GM19035 (cell line): ENCODE measurements around the gene PIK3IP1.

ENCODE experiments used
- ATAC-seq: cut with Tn5 transposase; IDR thresholded peaks from one replicate; pipeline ENCODE4 v1.9.1; 2021; ENCODE audit not compliant: unreplicated experiment

PIK3IP1 gene

DNA sequence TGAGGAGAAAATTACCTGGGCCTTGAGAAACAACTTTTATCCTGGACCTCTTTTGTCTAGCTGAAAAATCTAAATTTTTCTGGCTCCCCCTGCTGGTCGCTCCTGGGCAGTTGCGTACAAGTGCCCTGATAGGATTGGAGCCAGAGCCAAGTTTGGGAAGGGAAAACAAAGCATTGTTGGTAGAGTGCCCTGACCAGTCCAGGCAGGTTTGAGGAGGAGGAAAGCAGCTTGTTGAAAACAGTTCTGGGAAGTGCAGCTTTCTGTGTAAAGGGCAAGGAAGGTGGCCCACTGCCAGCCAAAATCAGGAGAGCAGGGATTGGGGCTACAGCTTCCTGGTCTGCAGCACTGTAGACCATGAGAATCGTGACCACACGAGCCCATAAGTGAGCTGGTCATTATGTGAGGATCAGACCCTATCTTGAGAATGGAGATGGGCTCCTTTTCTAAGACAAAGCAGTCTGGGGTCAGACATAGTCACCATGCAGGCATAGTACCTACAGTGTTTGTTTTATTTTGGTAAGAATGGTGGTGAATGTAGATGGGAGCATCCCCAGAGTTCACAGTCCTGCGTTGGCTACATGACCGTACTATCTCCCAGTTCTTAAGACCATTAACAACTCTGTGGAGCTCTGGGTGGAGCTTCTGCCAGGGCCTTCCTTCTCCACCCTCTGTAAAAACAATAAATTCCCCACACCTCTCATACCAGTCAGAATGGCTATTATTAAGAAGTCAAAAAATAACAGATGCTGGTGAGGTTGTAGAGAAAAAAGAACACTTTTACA, 21.3 kb upstream of the PIK3IP1 start:
- ATAC-seq, result no peak

DNA sequence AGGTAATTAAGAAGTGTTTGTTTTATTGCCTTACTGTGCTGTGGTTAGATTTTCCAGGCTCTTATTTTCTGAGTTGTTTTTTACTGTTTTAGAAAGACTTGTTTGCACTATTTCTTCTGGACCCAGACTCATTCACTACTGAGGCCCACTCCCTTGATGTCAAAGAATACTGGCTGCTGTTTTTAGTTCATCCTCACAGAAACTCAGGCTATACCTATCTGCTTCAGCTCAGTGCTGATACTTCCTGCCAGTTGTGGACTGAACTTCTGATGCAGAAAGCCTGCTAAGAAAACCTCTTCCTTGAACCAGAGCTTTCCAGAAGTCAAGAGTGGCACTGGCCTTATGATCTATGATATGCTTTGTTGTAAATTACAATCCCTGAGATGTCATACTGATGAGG, 15.9 kb upstream of the PIK3IP1 start:
- ATAC-seq, result no peak

DNA sequence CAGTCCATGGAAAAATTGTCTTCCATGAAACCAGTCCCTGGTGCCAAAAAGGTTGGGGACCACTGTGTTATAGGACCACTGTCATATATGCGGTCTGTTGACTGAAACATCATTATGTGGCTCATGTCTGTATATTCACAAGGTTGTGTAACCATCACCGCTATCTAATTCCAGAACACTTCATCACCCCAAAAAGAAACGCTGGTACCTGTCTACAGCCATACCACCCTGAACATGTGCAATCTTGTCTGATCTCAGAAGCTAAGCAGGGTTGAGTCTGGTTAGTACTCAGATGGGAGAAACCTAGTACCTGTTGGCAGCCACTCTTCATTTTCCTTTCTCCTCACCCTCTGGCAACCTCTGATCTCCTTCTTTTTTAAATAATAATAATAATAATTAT, 12.9 kb upstream of the PIK3IP1 start:
- no peak for ATAC-seq

DNA sequence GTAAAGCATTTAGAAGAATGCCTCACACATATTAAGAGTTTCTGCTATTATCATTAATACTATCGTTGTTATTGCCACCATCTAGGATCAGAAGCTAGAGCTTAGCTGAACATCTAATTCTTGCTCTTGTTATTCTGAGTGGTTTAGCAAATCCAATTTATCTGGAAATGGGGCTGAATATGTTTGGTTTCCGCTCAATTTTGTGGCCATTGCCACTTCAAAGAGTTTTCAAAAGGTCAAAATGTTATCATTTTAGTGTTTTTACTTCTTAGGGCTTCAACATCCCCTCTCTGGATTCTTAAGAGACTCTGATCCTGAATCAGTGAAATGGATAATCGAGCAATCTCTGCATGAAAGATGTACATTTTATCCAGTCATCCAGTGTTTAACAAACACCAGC, 10.2 kb upstream of the PIK3IP1 start:
- no peak for ATAC-seq

DNA sequence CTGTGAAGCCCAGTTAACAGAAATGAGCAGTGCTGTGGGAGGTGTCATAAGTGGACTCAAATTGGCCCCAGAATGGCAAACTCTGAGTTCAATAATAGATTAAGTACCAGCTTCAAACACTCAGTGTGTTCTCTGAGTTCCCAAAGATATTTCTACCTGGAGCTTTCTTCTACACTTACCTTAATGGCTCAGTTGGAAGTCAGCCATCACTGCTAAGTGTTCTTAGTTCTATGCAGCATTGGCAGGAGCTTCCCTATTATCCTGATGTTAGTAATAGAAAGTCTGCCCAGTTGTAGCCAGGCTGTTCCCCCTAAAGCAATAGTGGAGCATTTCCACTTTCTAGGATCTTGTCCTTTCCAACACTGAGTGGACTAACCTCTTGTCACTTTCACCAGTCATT, 9.7 kb upstream of the PIK3IP1 start:
- no peak for ATAC-seq

GRCh38 chr22:31300896-31301295, 8.6 kb upstream of the PIK3IP1 start:
- no peak for ATAC-seq

DNA sequence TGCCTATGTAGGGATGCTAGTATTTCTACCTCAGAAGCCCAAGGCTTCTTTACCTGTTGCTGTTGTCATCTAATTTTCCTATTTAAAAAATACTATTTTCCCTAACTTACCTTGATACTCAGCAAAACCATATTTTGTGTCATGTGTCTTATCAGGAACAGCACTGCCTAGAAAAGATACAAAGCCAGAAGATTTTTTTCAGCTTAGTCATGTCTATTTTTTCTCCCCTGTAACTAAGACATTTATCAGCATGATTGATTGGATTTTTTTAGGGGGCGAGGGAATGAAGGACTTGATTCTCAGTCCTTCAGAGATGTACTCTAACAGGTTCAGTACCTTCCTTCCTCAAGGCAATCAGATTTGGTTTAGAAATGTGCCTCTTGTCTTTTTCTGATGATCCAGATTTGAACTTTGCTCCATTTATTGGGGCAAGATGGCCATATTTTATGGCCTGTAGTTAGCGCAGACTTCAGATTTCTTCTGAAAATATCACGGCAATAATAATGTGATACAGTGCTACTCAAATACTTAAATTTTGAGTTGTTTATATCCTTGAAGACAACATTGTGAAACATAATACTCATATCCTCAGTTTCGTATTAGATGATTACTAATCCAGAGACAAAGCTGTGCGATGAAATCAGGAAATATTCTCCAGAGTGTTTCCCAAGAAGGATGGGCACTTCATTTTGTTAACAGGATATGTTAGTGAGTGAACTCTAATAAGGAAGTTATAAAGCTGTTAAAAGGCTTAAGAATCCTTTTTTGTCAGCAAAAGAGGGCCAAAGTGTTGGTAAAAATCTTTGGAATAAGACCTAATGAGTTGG, 3.8 kb upstream of the PIK3IP1 start:
- no peak for ATAC-seq

DNA sequence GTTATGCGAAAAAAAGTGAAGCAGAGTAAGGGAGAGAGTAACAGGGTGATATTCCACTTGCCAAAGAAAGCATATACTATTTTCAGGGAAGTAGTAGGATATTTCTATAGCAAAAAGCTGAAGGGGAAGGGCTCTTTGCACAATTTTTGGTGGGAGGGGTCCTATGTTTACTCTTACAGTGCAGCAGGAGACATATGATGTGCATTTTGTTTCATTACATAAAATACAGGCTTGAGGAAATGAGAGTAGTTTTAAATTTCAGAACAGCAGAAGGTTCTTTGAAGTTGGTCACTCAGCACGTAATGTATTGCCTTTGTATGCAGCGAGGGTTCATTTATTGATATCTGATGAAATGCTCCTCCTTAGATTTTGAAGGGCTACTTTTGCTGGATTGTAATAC, 3.1 kb upstream of the PIK3IP1 start:
- no peak for ATAC-seq

GRCh38 chr22:31291481-31292235, 630 bp downstream of the PIK3IP1 start:
- no peak for ATAC-seq

DNA sequence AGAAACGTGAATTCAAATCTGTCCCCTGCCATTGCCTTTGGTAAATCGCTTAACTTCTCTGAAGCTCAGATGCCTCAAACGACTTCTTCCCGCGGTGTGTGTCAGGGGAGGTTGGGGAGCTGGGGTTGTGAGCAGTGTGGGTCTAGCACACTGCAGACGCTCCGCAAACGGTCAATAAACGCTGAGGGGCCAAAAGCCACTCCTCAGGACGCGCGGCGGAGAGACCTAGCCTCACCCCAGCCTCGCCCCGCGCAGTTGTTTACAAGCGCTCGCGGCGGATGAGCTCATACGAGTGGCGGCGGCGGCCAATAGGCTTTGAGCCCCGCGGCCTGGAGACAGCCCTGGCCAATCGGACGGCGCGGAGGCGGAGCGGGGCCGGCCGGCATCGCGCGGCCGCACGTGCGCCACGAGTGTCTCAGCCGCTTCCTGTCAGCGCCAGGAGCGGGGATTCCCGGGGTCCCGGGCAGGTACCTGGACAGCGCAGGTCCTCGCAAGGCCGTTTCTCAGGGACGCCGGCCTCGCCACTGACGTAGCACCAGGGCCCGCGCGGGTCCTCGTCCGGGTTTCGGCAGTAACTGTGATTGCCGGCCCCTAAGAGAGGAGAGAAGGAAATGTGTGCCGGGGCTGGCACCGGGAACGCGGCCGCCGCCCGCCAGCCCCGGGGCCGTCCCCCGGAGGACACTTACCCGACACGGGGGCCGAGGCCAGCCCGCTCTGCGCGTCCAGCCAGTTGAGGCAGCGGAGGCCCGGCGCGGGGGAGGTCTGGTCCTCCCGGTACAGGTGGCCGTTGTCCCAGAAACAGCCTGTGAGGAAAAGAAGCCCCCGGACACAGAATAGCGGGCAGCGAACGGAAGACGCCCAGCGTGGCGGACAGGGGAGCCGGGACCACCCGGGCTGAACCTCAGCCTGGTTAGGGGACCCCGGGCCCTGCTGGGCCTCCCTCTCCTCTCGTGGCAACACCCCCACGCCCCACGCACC, 1.5 kb downstream of the PIK3IP1 start:
- ATAC-seq, result peak; percentile 91

- ATAC-seq, result no peak
These were observed 2.9 kb downstream of the PIK3IP1 start for GRCh38 chr22:31289344-31289743.

DNA sequence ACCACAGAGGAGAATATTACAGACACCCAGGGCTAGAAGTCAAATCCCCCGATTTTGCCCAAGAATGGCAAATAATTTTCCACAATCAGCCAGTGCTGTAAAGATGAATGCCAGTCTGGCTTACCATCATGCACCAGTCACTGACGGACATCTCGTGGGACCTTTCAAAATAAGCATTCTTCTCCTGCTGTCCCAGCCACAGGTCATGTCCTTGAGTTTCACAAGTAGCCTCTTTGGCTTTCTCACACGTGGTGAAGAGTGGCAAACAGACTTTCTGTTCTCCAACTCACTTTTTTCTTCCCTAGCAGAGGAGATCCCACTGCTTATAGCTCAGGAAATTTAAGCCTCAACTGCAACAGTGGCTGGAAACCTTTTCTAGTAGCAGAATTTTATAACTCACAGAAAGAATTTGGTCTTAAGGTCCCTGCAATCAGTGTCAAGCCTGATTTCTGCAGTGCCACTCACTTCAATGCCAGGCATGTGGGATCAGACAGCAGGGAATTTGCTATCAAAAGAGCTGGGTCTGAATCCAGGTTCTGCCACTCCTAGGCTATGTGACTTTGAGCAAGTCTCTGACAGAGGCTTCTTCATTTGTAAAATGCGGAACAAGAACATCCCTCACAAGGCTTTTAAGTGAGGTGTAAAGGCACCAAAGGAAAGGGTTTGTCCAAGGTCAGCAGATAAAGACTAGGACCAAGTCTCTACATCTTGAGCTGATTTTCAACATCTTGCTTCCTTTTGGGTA, 3.6 kb downstream of the PIK3IP1 start:
- no peak for ATAC-seq

DNA sequence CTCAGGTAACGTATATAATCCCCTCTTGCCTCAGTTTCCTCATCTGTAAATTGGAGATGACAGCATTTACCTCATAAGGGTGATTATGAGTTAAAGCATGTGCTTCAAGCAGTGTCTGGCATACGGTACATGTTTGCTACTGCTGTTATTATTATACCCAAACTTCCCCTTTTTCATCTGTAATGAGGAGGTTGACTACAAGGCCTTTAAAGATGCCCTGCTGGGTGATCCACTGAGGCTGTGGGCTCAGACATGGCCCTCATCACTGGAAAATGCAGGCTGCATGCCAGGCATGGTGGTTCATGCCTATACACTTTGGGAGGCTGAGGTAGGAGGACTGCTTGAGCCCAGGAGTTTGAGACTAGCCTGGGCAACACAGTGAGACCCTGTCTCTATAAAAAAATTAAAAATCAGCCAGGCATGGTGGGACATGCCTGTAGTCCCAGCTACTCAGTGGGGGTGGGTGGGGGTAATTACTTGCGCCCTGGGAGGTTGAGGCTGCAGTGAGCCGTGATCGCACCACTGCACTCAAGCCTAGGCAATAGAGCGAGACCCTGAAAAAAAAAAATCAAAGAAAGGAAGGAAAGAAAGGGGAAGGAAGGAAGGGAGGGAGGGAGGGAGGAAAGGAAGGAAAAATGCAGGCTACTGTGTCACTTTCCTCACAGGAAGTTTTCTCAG, 4.3 kb downstream of the PIK3IP1 start:
- no peak for ATAC-seq

DNA sequence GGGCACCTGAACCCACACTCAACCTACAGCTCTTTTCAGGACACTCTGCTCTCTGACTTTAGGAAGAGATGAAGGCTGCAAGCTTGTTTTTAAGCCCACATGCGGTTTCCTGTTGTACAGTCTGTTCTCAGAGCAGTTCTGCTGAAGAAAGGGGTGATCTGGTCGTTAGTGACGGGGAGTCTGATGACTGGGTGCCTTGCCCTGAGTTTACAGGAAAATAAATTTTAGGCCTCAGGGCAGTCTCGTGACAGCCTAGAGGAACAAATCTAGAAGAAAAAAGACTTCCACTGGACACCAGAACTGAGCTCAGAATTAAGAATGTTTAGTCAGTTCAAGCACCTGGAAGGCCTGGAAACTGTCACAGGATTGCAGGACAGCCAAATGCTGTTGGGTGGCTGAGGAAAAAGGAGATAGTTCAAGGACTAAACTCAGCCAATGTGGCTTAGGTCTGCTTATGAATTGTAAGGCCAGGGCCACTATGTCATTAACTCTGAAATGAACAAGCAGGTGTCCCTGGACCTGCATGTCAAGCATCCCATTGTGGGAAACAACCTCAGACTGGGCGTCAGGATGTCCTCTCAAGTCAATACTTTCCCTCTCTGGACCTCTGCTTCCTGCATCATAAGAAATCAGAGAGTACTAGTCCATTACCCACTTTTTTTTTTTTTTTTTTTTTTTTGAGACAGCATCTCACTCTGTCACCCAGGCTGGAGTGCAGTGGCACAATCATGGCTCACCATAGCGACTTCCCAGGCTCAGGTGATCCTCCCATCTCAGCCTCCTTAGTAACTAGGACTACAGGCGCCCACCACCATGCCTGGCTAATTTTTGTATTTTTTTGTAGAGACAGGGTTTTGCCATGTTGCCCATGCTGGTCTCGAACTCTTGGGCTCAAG, 5.7 kb downstream of the PIK3IP1 start:
- ATAC-seq, result no peak

DNA sequence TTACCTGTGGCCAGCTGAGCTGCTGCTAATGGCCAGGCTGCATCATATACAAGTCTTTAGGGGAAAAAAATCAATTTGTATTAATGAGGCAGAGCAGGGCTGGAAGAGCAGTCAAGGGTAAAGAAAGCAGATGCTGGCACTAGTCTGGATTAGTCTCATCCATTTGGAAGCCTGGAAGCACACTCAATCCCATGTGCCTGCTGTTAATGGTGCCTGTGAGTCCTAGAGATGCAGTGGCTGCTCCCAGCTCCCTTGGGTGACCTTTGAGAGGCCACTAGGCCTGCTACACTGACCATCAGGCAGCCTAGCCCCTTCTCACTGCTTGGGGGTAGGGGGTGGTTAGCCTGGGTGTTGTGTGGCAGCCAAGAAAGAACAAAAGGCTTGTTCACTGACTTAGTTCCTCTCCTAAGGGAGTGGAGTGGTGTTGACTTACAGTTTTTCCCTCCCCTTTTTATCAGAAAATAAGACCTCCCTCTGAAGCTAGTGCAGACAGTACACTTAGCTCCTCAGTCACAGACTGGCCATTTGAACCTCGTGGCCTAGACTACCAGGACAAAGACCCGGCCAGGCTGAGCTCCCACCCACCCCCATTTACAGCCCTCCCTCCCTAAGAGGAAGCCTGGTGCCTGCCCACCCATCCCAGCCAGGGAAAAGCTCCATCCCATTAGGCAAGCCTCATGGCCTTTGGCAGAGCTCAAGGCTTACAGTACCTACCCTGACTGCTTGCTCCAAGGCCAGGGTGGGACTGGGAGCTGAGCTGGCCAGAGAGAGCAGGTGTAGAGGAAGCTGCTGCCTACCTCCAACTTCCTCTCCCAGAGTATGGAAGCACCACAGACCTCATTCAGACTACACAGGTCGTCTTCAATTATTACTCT, 7.8 kb downstream of the PIK3IP1 start:
- ATAC-seq, result no peak

DNA sequence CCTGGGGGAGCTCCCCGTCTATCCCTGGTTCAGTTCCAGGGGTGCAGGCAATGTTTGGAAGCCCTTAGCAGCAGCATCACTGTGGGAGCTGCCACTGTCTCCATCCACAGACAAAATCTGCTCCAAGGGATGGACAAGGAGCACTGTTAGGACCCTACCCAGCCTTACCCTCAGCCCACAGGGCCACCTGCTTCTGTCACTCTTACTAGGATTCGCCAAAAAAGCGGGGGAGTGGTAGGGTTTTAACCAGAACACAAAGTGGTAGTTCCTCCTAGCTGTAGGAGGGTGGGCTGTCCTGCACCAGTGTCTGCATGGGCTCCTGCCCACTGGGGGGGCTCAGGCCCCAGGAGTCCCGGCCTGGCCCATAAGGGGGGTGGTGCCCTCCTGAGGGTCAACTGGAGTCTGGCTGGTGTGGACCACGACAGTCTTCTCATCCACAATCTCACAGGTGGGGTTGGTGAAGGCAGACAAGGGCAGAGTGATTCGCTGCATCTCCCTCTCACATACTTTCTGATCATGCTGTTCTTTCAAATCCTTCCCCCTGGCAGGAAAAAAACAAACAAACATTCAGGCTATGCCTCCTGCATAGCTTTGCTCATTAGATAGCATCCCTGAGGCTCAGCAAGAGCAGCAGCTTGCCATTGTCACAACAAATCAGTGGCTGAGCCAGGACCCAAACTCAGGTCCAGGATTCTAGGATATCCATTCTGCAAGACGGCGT, 9.4 kb downstream of the PIK3IP1 start:
- no peak for ATAC-seq

- ATAC-seq, result no peak
These were observed 10.6 kb downstream of the PIK3IP1 start for GRCh38 chr22:31281733-31282132.
